ENCODE results near the gene AMER2. TPM values are rescaled to one million over a fixed set of nuclear protein-coding genes. Genes with fewer than 3 reads are reported as not detected.
A peak's percentile ranks its signal among the peaks of the same experiment; 100 is the strongest.

Gene AMER2
- total and polyA plus RNA-seq, 9 of the 15 experiments (the other 6 are each of a cell fraction or from before 2014, with no cell fraction given), result not detected

DNA sequence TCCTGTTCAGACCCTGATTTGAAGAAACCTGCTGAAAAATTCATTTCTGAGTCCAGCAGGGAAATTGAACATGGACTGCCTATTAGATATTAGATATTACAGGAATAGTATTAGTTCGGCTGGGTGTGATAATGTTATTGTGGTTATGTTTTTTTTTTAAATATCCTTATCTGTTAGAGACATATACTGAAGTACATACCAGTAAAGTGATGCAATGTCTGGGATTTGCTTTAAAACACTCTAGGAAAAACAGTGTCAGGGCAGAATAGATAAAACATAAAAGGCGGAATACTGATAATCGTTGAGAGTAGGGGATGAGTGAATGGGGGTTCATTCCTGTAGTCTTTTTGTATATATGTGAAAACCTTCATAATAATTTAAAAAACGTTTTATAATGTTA is 28.7 kb upstream of the AMER2 start (continued):
- TF ChIP-seq CSDE1 (IDR thresholded peaks at IDR 0.05), result no peak
- no peak for TF ChIP-seq CBX2 (IDR thresholded peaks at IDR 0.05; ENCODE audit: insufficient read depth, low read length, poor library complexity, severe bottlenecking)
- TF ChIP-seq HOXB6 (CRISPR knock-in tag; IDR thresholded peaks at IDR 0.05; ENCODE audit: borderline replicate concordance), result no peak
- no peak for TF ChIP-seq DMBX1 (CRISPR knock-in tag; IDR thresholded peaks at IDR 0.05; ENCODE audit: borderline replicate concordance)
- TF ChIP-seq NCOR1 (IDR thresholded peaks at IDR 0.05), result no peak
- no peak for TF ChIP-seq MEF2D (tag; conservative IDR thresholded peaks at IDR 0.05; ENCODE audit: low read depth)
- TF ChIP-seq CBFA2T2 (conservative IDR thresholded peaks at IDR 0.05), result 0 out of 2 replicates have a peak, but pooled peaks have one; percentile 6
- TF ChIP-seq, protein P1, sequence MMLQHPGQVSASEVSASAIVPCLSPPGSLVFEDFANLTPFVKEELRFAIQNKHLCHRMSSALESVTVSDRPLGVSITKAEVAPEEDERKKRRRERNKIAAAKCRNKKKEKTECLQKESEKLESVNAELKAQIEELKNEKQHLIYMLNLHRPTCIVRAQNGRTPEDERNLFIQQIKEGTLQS (IDR thresholded peaks at IDR 0.05), result peak; percentile 49; the same call in 1 of the 2 replicates
- TF ChIP-seq, protein P1 (CRISPR knock-in tag; conservative IDR thresholded peaks at IDR 0.05), result no peak
- no peak for TF ChIP-seq RB1 (IDR thresholded peaks at IDR 0.05; ENCODE audit: low read depth)
- no peak for TF ChIP-seq IFI16 (CRISPR knock-in tag; IDR thresholded peaks at IDR 0.05)
- TF ChIP-seq BRD4 (IDR thresholded peaks at IDR 0.05), result no peak
- TF ChIP-seq ZNF445 (CRISPR knock-in tag; IDR thresholded peaks at IDR 0.05; ENCODE audit: low read depth), result no peak
- no peak for TF ChIP-seq CEBPG (CRISPR knock-in tag; IDR thresholded peaks at IDR 0.05)
- peak; percentile 41 to 74 for TF ChIP-seq CEBPG (tag; conservative IDR thresholded peaks at IDR 0.05 in 1 of 2, IDR thresholded peaks at IDR 0.05 in 1 of 2)
- peak; percentile 64 for TF ChIP-seq FOSL1 (tag; conservative IDR thresholded peaks at IDR 0.05)
- TF ChIP-seq, protein P2, sequence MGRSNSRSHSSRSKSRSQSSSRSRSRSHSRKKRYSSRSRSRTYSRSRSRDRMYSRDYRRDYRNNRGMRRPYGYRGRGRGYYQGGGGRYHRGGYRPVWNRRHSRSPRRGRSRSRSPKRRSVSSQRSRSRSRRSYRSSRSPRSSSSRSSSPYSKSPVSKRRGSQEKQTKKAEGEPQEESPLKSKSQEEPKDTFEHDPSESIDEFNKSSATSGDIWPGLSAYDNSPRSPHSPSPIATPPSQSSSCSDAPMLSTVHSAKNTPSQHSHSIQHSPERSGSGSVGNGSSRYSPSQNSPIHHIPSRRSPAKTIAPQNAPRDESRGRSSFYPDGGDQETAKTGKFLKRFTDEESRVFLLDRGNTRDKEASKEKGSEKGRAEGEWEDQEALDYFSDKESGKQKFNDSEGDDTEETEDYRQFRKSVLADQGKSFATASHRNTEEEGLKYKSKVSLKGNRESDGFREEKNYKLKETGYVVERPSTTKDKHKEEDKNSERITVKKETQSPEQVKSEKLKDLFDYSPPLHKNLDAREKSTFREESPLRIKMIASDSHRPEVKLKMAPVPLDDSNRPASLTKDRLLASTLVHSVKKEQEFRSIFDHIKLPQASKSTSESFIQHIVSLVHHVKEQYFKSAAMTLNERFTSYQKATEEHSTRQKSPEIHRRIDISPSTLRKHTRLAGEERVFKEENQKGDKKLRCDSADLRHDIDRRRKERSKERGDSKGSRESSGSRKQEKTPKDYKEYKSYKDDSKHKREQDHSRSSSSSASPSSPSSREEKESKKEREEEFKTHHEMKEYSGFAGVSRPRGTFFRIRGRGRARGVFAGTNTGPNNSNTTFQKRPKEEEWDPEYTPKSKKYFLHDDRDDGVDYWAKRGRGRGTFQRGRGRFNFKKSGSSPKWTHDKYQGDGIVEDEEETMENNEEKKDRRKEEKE (IDR thresholded peaks at IDR 0.05; ENCODE audit: borderline replicate concordance in 1 of 2, control insufficient read depth in 1 of 2, low read depth in 2 of 2, low read length in 1 of 2), result no peak
- TF ChIP-seq, protein P3, sequence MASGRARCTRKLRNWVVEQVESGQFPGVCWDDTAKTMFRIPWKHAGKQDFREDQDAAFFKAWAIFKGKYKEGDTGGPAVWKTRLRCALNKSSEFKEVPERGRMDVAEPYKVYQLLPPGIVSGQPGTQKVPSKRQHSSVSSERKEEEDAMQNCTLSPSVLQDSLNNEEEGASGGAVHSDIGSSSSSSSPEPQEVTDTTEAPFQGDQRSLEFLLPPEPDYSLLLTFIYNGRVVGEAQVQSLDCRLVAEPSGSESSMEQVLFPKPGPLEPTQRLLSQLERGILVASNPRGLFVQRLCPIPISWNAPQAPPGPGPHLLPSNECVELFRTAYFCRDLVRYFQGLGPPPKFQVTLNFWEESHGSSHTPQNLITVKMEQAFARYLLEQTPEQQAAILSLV (tag; IDR thresholded peaks at IDR 0.05), result no peak
- TF ChIP-seq, protein P4, sequence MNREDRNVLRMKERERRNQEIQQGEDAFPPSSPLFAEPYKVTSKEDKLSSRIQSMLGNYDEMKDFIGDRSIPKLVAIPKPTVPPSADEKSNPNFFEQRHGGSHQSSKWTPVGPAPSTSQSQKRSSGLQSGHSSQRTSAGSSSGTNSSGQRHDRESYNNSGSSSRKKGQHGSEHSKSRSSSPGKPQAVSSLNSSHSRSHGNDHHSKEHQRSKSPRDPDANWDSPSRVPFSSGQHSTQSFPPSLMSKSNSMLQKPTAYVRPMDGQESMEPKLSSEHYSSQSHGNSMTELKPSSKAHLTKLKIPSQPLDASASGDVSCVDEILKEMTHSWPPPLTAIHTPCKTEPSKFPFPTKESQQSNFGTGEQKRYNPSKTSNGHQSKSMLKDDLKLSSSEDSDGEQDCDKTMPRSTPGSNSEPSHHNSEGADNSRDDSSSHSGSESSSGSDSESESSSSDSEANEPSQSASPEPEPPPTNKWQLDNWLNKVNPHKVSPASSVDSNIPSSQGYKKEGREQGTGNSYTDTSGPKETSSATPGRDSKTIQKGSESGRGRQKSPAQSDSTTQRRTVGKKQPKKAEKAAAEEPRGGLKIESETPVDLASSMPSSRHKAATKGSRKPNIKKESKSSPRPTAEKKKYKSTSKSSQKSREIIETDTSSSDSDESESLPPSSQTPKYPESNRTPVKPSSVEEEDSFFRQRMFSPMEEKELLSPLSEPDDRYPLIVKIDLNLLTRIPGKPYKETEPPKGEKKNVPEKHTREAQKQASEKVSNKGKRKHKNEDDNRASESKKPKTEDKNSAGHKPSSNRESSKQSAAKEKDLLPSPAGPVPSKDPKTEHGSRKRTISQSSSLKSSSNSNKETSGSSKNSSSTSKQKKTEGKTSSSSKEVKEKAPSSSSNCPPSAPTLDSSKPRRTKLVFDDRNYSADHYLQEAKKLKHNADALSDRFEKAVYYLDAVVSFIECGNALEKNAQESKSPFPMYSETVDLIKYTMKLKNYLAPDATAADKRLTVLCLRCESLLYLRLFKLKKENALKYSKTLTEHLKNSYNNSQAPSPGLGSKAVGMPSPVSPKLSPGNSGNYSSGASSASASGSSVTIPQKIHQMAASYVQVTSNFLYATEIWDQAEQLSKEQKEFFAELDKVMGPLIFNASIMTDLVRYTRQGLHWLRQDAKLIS (CRISPR knock-in tag; IDR thresholded peaks at IDR 0.05), result no peak
- TF ChIP-seq HNRNPH1 (optimal IDR thresholded peaks at IDR 0.05; ENCODE audit: low read depth, low read length), result no peak
- no peak for TF ChIP-seq U2AF2 (optimal IDR thresholded peaks at IDR 0.05; ENCODE audit: low read depth, low read length)

Measured in K562 (cell line).